ENCODE measurements around the gene TMA7B.

Gene TMA7B

DNA sequence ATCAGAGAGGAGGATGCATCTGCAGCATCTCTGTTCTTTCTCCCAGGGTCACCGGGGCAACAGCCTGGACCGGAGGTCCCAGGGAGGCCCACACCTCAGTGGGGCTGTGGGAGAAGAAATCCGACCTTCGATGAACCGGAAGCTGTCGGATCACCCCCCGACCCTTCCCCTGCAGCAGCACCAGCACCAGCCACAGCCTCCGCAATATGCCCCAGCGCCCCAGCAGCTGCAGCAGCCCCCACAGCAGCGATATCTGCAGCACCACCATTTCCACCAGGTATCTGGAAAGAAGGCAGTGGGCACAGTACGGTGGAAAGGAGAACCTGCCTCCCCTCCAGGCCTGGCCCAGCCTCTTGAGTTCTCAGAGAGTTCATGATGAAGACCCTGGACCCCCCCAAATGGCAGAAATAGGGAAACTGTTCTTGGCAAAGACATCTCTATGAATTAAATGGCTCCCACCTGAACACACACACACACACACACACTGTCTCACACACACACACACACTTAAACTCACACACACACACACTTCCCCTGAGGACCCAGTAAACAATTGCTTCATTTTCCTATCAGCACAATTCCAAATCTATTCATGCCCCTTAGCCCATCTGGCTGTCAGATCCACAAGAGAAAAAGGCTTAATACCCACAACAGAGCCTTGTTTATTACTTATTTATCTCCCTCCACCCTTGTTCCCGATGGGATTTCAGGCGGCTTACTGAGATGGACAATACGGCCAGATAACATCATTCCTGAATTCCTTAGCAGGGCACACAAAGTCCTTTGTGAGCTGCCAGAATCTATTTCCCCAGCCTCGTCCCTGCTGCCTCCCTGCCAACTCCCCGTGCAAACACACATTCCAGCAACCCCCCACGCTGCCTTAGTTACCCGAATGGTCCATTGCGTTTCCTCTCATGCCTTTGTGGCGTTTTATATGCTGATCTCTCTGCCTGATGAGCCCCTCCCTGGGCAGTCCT lies 8.1 kb downstream of the TMA7B start:
- H3K4me3 ChIP-seq (ENCODE audit: low read length) = no peak overlapping the region
- DNase-seq (ENCODE audit: low read depth) = no peak
- TF ChIP-seq, protein P1, sequence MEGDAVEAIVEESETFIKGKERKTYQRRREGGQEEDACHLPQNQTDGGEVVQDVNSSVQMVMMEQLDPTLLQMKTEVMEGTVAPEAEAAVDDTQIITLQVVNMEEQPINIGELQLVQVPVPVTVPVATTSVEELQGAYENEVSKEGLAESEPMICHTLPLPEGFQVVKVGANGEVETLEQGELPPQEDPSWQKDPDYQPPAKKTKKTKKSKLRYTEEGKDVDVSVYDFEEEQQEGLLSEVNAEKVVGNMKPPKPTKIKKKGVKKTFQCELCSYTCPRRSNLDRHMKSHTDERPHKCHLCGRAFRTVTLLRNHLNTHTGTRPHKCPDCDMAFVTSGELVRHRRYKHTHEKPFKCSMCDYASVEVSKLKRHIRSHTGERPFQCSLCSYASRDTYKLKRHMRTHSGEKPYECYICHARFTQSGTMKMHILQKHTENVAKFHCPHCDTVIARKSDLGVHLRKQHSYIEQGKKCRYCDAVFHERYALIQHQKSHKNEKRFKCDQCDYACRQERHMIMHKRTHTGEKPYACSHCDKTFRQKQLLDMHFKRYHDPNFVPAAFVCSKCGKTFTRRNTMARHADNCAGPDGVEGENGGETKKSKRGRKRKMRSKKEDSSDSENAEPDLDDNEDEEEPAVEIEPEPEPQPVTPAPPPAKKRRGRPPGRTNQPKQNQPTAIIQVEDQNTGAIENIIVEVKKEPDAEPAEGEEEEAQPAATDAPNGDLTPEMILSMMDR (conservative IDR thresholded peaks at IDR 0.05; ENCODE audit: low read depth, low read length) = no peak

DNA sequence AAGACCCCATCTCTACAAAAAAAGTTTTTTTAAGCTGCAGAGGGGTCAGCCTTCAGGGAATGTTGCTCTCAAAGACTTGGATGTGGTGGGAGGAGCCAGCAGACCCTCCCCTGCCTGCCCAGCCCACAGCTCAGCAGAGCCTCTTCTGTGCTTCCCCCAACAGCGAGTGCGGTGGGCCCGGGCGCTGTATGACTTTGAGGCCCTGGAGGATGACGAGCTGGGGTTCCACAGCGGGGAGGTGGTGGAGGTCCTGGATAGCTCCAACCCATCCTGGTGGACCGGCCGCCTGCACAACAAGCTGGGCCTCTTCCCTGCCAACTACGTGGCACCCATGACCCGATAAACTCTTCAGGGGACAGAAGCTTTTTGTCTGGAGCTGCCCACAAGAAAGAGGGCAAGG lies 10.5 kb downstream of the TMA7B start:
- no peak for DNase-seq (ENCODE audit: low read depth)
- TF ChIP-seq, protein P1 (conservative IDR thresholded peaks at IDR 0.05; ENCODE audit: low read depth, low read length) = no peak
- H3K4me3 ChIP-seq (ENCODE audit: low read length) = no peak overlapping the region

DNA sequence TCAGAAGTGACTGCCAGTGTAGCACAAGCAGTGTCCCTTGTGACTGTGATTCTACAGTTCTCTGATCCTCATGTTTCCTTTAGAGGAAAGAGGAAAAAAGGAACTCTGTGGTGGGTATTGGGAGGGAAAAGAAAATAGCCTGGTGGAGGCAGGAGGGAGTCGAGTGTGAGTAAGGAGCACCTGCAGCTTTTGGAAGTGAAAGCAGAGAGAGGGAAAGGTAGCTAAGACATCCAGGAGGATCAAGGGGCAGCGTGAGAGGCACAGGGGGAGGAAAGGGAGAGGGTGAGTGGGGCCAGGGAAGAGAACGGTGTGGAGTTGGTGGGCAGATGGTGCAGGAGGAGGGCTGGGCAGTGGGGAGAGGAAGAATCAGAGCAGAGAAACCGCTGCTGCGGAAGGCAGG lies 12.4 kb downstream of the TMA7B start:
- TF ChIP-seq, protein P1 (conservative IDR thresholded peaks at IDR 0.05; ENCODE audit: low read depth, low read length) = no peak
- H3K4me3 ChIP-seq (ENCODE audit: low read length) = no peak overlapping the region
- DNase-seq (ENCODE audit: low read depth) = no peak

DNA sequence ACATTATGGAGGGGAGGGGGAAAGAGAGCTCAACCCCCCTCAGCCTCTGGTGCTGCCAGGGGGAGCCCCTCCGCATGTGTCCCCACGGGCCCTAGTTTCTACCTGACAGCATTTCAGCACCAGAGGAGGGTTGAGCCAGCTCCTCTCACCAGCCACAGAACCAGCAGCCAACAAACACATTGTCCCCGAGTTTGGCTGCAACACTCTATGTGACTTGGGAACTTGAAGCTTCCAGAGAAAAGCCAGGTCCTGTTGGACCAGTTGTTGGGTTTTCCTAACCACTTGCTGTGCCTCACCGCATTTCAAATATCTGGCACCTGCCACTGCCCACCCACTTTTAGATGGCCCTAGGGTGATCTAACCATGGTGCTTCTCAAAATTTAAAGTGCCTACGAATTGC lies 13.5 kb downstream of the TMA7B start:
- H3K4me3 ChIP-seq (ENCODE audit: low read length) = no peak overlapping the region
- TF ChIP-seq, protein P1 (conservative IDR thresholded peaks at IDR 0.05; ENCODE audit: low read depth, low read length) = no peak

DNA sequence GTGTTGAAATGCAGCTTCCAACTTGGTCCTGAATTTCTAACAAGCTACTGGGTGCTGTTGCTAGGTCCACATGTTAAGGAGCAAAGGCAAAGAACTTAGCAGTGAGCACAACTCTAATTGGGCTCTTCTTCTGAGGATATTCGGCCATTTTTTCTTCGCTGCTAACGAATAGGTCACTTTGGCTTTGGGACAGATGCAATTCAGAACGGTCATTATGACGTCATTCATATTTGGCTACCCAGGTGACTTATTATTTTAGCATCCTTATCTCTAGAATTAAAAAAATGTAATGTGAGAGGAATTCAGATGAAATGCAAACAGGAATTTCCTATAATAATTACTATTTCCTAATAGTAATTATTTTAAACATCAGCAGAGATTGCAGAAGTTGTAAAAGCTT lies 13.9 kb downstream of the TMA7B start:
- no peak overlapping the region for H3K4me3 ChIP-seq (ENCODE audit: low read length)
- no peak for DNase-seq (ENCODE audit: low read depth)
- TF ChIP-seq, protein P1 (conservative IDR thresholded peaks at IDR 0.05; ENCODE audit: low read depth, low read length) = no peak

More for the DNA sequence above, 13.5 kb downstream of the TMA7B start:
- no peak for DNase-seq (ENCODE audit: low read depth)

DNA sequence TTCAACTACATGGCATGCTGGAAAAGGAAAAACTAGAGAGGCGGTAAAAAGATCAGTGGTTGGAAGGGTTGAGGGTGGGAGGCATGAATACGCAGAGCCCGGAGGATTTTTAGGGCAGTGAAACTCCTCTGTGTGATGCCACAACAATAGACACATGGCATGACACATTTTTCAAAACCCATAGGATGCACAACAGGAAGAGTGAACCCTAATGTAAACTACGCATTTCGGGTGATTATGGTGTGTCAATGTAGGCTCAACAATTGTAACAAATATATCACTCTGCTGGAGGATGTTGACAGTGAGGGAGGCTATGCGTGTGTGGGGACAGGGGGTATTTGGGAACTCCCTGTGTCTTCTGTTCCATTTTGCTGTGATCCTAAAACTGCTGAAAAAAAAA lies 18.9 kb downstream of the TMA7B start:
- no peak for DNase-seq (ENCODE audit: low read depth)
- no peak overlapping the region for H3K4me3 ChIP-seq (ENCODE audit: low read length)
- TF ChIP-seq, protein P1 (conservative IDR thresholded peaks at IDR 0.05; ENCODE audit: low read depth, low read length) = no peak

DNA sequence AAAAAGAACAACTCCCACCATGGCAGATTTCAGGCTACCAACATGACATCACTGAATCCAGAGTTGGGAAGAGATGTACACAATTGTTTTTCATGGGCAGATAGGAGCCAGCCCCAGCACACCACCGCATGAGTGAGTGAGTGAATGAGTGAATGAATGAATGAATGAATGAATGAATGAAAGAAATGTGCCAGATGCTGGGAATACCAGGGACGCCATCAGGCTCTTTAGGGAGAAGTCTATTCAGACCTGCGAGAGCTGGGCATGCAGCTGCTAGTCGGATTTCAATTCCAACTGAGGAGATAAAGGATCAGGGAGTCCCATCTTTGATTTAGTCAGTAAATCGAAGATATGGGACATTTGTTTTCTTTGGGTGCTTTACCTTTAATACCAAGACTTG lies 19.3 kb downstream of the TMA7B start:
- TF ChIP-seq, protein P1 (conservative IDR thresholded peaks at IDR 0.05; ENCODE audit: low read depth, low read length) = no peak
- no peak for DNase-seq (ENCODE audit: low read depth)
- no peak overlapping the region for H3K4me3 ChIP-seq (ENCODE audit: low read length)

Measured in retinal pigment epithelial cell (primary cell).